H1 (cell line): Measurements from ENCODE around the gene ZRANB3. TPM values are rescaled to one million over a fixed set of nuclear protein-coding genes. Genes with fewer than 3 reads are reported as not detected.

ENCODE experiments used
- CTCF ChIA-PET: fragments of 300-600 bp; sonication (Branson Sonifier 250); formaldehyde crosslinking; loops from one replicate; lab custom pipeline; 2021; ENCODE audit not compliant: partially characterized antibody; lab: Charles Lee
- POLR2A ChIA-PET: fragments of 300-600 bp; sonication (Branson Sonifier 250); formaldehyde crosslinking; loops from one replicate; lab custom pipeline; 2021; ENCODE audit warnings: inconsistent platforms; ENCODE audit not compliant: partially characterized antibody; lab: Charles Lee
- DNase-seq, 2 experiments: peaks; one replicate each; pipeline versions ENCODE4 v3.0.0 to v3.0.0-alpha.2; 2010 to 2022; ENCODE audit warnings: low spot score in 2 of 2, low read depth in 1 of 2, mixed read lengths in 1 of 2
- FAIRE-seq: peaks from 2 replicates; lab custom pipeline; 2011; peaks lifted over from hg19 to GRCh38; lab: Jason Lieb, UNC
- H2AFZ ChIP-seq: 2 replicates; pipeline ENCODE4 v1.8.1; 2012; ENCODE audit warnings: low read length, inconsistent platforms
- H2AK5ac ChIP-seq: 2 replicates; pipeline ENCODE4 v1.6.1; 2013; ENCODE audit warnings: low read depth, low read length
- H2BK120ac ChIP-seq: replicated peaks from 2 replicates; pipeline ENCODE3; 2013; ENCODE audit warnings: low read depth, low read length, inconsistent platforms
- H2BK12ac ChIP-seq: 2 replicates; pipeline ENCODE4 v1.6.1; 2013; ENCODE audit warnings: low read depth, low read length
- H2BK15ac ChIP-seq: 2 replicates; pipeline ENCODE4 v1.6.1; 2013; ENCODE audit warnings: low read length
- H2BK20ac ChIP-seq: 2 replicates; pipeline ENCODE4 v1.6.1; 2013; ENCODE audit warnings: low read length
- H2BK5ac ChIP-seq: 2 replicates; pipeline ENCODE4 v1.6.1; 2013; ENCODE audit warnings: low read depth, low read length
- H3K14ac ChIP-seq: 2 replicates; pipeline ENCODE4 v1.6.1; 2013; ENCODE audit warnings: inconsistent platforms; ENCODE audit not compliant: insufficient read length
- H3K18ac ChIP-seq: 2 replicates; pipeline ENCODE4 v1.6.1; 2013; ENCODE audit warnings: low read length; ENCODE audit errors: extremely low read depth
- H3K23ac ChIP-seq: 2 replicates; pipeline ENCODE4 v1.6.1; 2013; ENCODE audit warnings: inconsistent platforms; ENCODE audit not compliant: insufficient read length
- H3K23me2 ChIP-seq: 2 replicates; pipeline ENCODE4 v1.6.1; 2013; ENCODE audit warnings: low read depth, low read length
- H3K27ac ChIP-seq: 2 replicates; pipeline ENCODE4 v1.6.1; 2011; ENCODE audit warnings: low read depth, low read length, inconsistent platforms
- H3K27me3 ChIP-seq, 4 experiments: replicated peaks in 1 of 4; 1 replicate in 1 of 4; 2 replicates in 3 of 4; pipeline versions ENCODE4 v1.6.1 to v1.8.1; 2011 to 2013; ENCODE audit warnings: low read length in 3 of 4, mild to moderate bottlenecking in 3 of 4, inconsistent platforms in 2 of 4, mixed read lengths in 2 of 4, moderate library complexity in 1 of 4; ENCODE audit not compliant: control insufficient read depth in 3 of 4, insufficient read depth in 3 of 4; ENCODE audit errors: extremely low read depth in 1 of 4
- H3K36me3 ChIP-seq, 4 experiments: 2 replicates each; pipeline versions ENCODE4 v1.6.1 to v1.8.1; 2011 to 2013; ENCODE audit warnings: mild to moderate bottlenecking in 4 of 4, low read length in 3 of 4, moderate library complexity in 2 of 4, control low read depth in 1 of 4, inconsistent platforms in 1 of 4; ENCODE audit not compliant: insufficient read depth in 4 of 4, control insufficient read depth in 2 of 4
- H3K4ac ChIP-seq: replicated peaks from 2 replicates; pipeline ENCODE3; 2013; ENCODE audit warnings: low read length, low read depth, mixed read lengths, inconsistent platforms; ENCODE audit not compliant: insufficient read length
- H3K4me1 ChIP-seq, 4 experiments: replicated peaks in 1 of 4; 1 replicate in 1 of 4; 2 replicates in 3 of 4; pipeline versions ENCODE4 v1.6.1 to v1.8.1; 2011 to 2013; ENCODE audit warnings: low read length in 3 of 4, inconsistent platforms in 2 of 4, mixed read lengths in 1 of 4; ENCODE audit not compliant: insufficient read depth in 4 of 4, control insufficient read depth in 3 of 4
- H3K4me2 ChIP-seq, 2 experiments: 2 replicates each; pipeline versions ENCODE4 v1.6.1 to v1.8.1; 2011 to 2013; ENCODE audit warnings: low read depth in 2 of 2, low read length in 2 of 2, control low read depth in 1 of 2, inconsistent platforms in 1 of 2, mild to moderate bottlenecking in 1 of 2; ENCODE audit not compliant: insufficient read depth in 1 of 2
- H3K4me3 ChIP-seq, 4 experiments: fragments of 200-600, 300-600 bp in 1 of 4; sonication (generic), shearing (Covaris generic), sonication (Bioruptor Twin) in 1 of 4; 2 replicates each; pipeline versions ENCODE4 v1.5.1 to v1.8.1; 2011 to 2016; ENCODE audit warnings: low read length in 4 of 4, low read depth in 3 of 4, control low read depth in 2 of 4, inconsistent platforms in 2 of 4, mild to moderate bottlenecking in 2 of 4, mixed read lengths in 1 of 4, moderate library complexity in 1 of 4; ENCODE audit not compliant: insufficient read depth in 2 of 4; ENCODE audit errors: extremely low read depth in 1 of 4
- H3K56ac ChIP-seq: replicated peaks from 2 replicates; pipeline ENCODE3; 2013; ENCODE audit warnings: low read depth, mild to moderate bottlenecking, mixed read lengths, low read length, inconsistent platforms; ENCODE audit not compliant: insufficient read length
- H3K79me1 ChIP-seq: 2 replicates; pipeline ENCODE4 v1.6.1; 2013; ENCODE audit warnings: low read depth, low read length, control low read depth
- H3K79me2 ChIP-seq, 2 experiments: 2 replicates each; pipeline versions ENCODE4 v1.6.1 to v1.8.1; 2012 to 2013; ENCODE audit warnings: low read length in 2 of 2, mild to moderate bottlenecking in 2 of 2, inconsistent platforms in 1 of 2; ENCODE audit not compliant: insufficient read depth in 2 of 2, control insufficient read depth in 1 of 2
- H3K9ac ChIP-seq, 4 experiments: replicated peaks in 1 of 4; 1 replicate in 1 of 4; 2 replicates in 3 of 4; pipeline versions ENCODE4 v1.6.1 to v1.8.1; 2011 to 2013; ENCODE audit warnings: low read depth in 3 of 4, low read length in 3 of 4, control low read depth in 2 of 4, mild to moderate bottlenecking in 2 of 4, moderate library complexity in 2 of 4, inconsistent platforms in 1 of 4; ENCODE audit errors: extremely low read depth in 1 of 4
- H3K9me3 ChIP-seq, 2 experiments: 2 replicates each; pipeline versions ENCODE4 v1.6.1 to v1.8.1; 2012 to 2013; ENCODE audit warnings: mild to moderate bottlenecking in 2 of 2, moderate library complexity in 2 of 2, control low read depth in 1 of 2, inconsistent platforms in 1 of 2, low read depth in 1 of 2, low read length in 1 of 2, mixed read lengths in 1 of 2; ENCODE audit not compliant: insufficient read depth in 2 of 2
- H4K20me1 ChIP-seq, 2 experiments: replicated peaks in 1 of 2; 2 replicates each; pipeline versions ENCODE3 to v1.8.1; 2011 to 2013; ENCODE audit warnings: inconsistent platforms in 2 of 2, low read length in 2 of 2, mild to moderate bottlenecking in 1 of 2; ENCODE audit not compliant: insufficient read depth in 2 of 2, control insufficient read depth in 1 of 2
- H4K5ac ChIP-seq: 2 replicates; pipeline ENCODE4 v1.6.1; 2013; ENCODE audit warnings: low read length, low read depth, mixed read lengths, inconsistent platforms; ENCODE audit not compliant: insufficient read length
- H4K8ac ChIP-seq: 2 replicates; pipeline ENCODE4 v1.8.0; 2013; ENCODE audit warnings: mild to moderate bottlenecking, moderate library complexity, low read length, inconsistent platforms; ENCODE audit not compliant: insufficient read depth; ENCODE audit errors: extremely low read depth
- H4K91ac ChIP-seq: replicated peaks from 2 replicates; pipeline ENCODE3; 2013; ENCODE audit warnings: low read length, mixed read lengths, inconsistent platforms; ENCODE audit not compliant: insufficient read length
- ATF3 ChIP-seq: IDR thresholded peaks from 2 replicates; pipeline ENCODE4 v1.6.1; 2011; ENCODE audit warnings: low read depth, mild to moderate bottlenecking, low read length; ENCODE audit not compliant: insufficient read depth
- BRCA1 ChIP-seq: IDR thresholded peaks from 2 replicates; pipeline ENCODE4 v1.6.1; 2012; ENCODE audit warnings: low read depth, low read length, improper control_type of control experiment
- CBX8 ChIP-seq: fragments of 300-800, 300-1000 bp; sonication (generic); IDR thresholded peaks from 2 replicates; pipeline ENCODE4 v1.7.1; 2016; ENCODE audit warnings: low read depth, low read length, borderline replicate concordance
- CHD1 ChIP-seq: IDR thresholded peaks from 2 replicates; pipeline ENCODE4 v1.6.1; 2012; ENCODE audit warnings: low read depth, low read length, improper control_type of control experiment
- CREB1 ChIP-seq: IDR thresholded peaks from 2 replicates; pipeline ENCODE4 v1.6.1; 2012; ENCODE audit warnings: inconsistent platforms
- FOSL1 ChIP-seq: IDR thresholded peaks from 2 replicates; pipeline ENCODE4 v1.6.1; 2011; ENCODE audit warnings: mild to moderate bottlenecking, low read depth, low read length, moderate library complexity; ENCODE audit not compliant: insufficient read depth
- HDAC2 ChIP-seq, 2 experiments: fragments of 300-600 bp in 1 of 2; sonication (generic) in 1 of 2; IDR thresholded peaks; 2 replicates each; pipeline ENCODE4 v1.6.1; 2011 to 2012; ENCODE audit warnings: low read depth in 2 of 2, low read length in 2 of 2, mild to moderate bottlenecking in 2 of 2, moderate library complexity in 2 of 2, borderline replicate concordance in 1 of 2, inconsistent platforms in 1 of 2
- HDAC6 ChIP-seq: IDR thresholded peaks from one replicate; pipeline ENCODE4 v1.7.1; 2012; ENCODE audit warnings: low read depth, mild to moderate bottlenecking, inconsistent platforms, low read length, moderate library complexity
- RBBP5 ChIP-seq: IDR thresholded peaks from 2 replicates; pipeline ENCODE4 v1.7.1; 2012; ENCODE audit warnings: low read depth, mild to moderate bottlenecking, inconsistent platforms, low read length, moderate library complexity, borderline replicate concordance
- SAP30 ChIP-seq: fragments of 300-600 bp; sonication (generic); IDR thresholded peaks from 2 replicates; pipeline ENCODE4 v1.7.1; 2012; ENCODE audit warnings: low read length, moderate library complexity, mild to moderate bottlenecking, inconsistent platforms; ENCODE audit not compliant: insufficient read depth, insufficient replicate concordance
- SUZ12 ChIP-seq: fragments of 200-600 bp; sonication (generic); IDR thresholded peaks from 2 replicates; pipeline ENCODE4 v1.6.1; 2012; ENCODE audit warnings: mild to moderate bottlenecking, inconsistent platforms, low read length, moderate library complexity, mixed read lengths
- TAF7 ChIP-seq: optimal IDR thresholded peaks from 2 replicates; pipeline ENCODE3; 2011; ENCODE audit warnings: low read depth, mild to moderate bottlenecking, inconsistent platforms, low read length, moderate library complexity, borderline replicate concordance
- WGBS, 2 experiments: shearing (Covaris generic) in 1 of 2; methylation state at CpG; one replicate each; pipeline versions ENCODE4 v1.1.6 to v1.1.7; 2013 to 2015; ENCODE audit warnings: low lambda C conversion rate in 2 of 2, mixed read lengths in 2 of 2, inconsistent platforms in 1 of 2, low coverage in 1 of 2, missing lambda C conversion rate in 1 of 2; ENCODE audit not compliant: insufficient replicate concordance in 2 of 2, insufficient coverage in 1 of 2, insufficient read length in 1 of 2; ENCODE audit errors: extremely low coverage in 1 of 2, missing lambda C conversion rate in 1 of 2; 5-methylcytosine and 5-hydroxymethylcytosine counted together
- polyA plus RNA-seq, 7 experiments: library from polyadenylated mRNA; depleted of rRNA in 3 of 7; stranded (reverse) in 5 of 7; unstranded in 2 of 7; fragments of >200 nt in 5 of 7; fragments of 200-250 nt in 2 of 7; gene quantifications; 1 replicate in 5 of 7; 2 replicates in 1 of 7; 4 replicates in 1 of 7; pipeline versions ENCODE4 v1.2.1 to v1.2.3, GENCODE V29; 2011 to 2013; ENCODE audit warnings: missing spikeins in 2 of 7, mixed read lengths in 2 of 7
- total RNA-seq: library from RNA; stranded (reverse); fragmentation: NEBNext Ultra II Directional; extraction: Animal tissue kit (Norgen Biotek cat#: 25700); gene quantifications from 2 replicates; pipeline ENCODE4 v1.2.1, GENCODE V29; 2021

The ZRANB3 gene
- total and polyA plus RNA-seq, 2 of the 8 experiments (the other 6 are each of a cell fraction or from before 2014, with no cell fraction given): 4.5 to 19.3 TPM

- DNase-seq: no peak
- no peak overlapping the region for H3K9ac ChIP-seq
- H3K4me1 ChIP-seq: no peaks in the 10 kb centered on the region
- H2BK15ac ChIP-seq: no peak overlapping the region
- no peaks in the 10 kb centered on the region for H3K79me2 ChIP-seq
- no peak overlapping the region for H3K4ac ChIP-seq
- no peaks in the 10 kb centered on the region for H3K23me2 ChIP-seq
- FAIRE-seq: no peak
- no peak overlapping the region for H4K91ac ChIP-seq
- H4K20me1 ChIP-seq: peaks cover 0 to 2% of the 10 kb centered on the region in 2 experiments
- no peak overlapping the region for H2BK20ac ChIP-seq
- no peak overlapping the region for H3K56ac ChIP-seq
- 78% methylated on average over 4 of the region's 4 CpGs; no CpG with 5 or more reads in 1 of the 2 experiments for WGBS, 2 experiments
- H3K9me3 ChIP-seq: no peaks in the 10 kb centered on the region
- no peak overlapping the region for H3K4me2 ChIP-seq
- no peak overlapping the region for H3K23ac ChIP-seq
- ChIA-PET CTCF (interaction anchor here (0.6 to 1.4 kb wide), 2 partner anchors 54 to 67 kb away, joined by 3 read pairs; no protein-coding TSS in a partner anchor), POLR2A (no interaction called here)
- H3K27ac ChIP-seq: no peak overlapping the region
- no peak overlapping the region for H2BK120ac ChIP-seq
- H4K5ac ChIP-seq: no peak overlapping the region
- no peaks in the 10 kb centered on the region; the same call in 1 of the 2 replicates for H3K79me1 ChIP-seq
- H3K14ac ChIP-seq: no peak overlapping the region
- H3K4me3 ChIP-seq: no peak overlapping the region
- no peak overlapping the region for H2BK12ac ChIP-seq
- H2AFZ ChIP-seq: no peak overlapping the region
- H3K18ac ChIP-seq: no peak overlapping the region
- H2AK5ac ChIP-seq: no peak overlapping the region
- no peak overlapping the region for H2BK5ac ChIP-seq
- H4K8ac ChIP-seq: no peak overlapping the region
- peaks cover 0 to 11% (median 0%) of the 10 kb centered on the region in 4 experiments; a peak in 3 of 8 replicates for H3K36me3 ChIP-seq
- no peaks in the 10 kb centered on the region for H3K27me3 ChIP-seq
- no peak for TF ChIP-seq CREB1
- TF ChIP-seq BRCA1: no peak
- TF ChIP-seq HDAC6: no peak
- TF ChIP-seq ATF3: no peak
- TF ChIP-seq FOSL1: no peak
- TF ChIP-seq CHD1: no peak
- TF ChIP-seq SUZ12: no peak
- no peak for TF ChIP-seq SAP30
- TF ChIP-seq RBBP5: no peak
- no peak for TF ChIP-seq HDAC2 (IDR thresholded peaks at IDR 0.05; ENCODE audit: borderline replicate concordance in 1 of 2, low read depth in 2 of 2, low read length in 2 of 2)
- TF ChIP-seq CBX8: no peak
- no peak for TF ChIP-seq TAF7
Observed at GRCh38 chr2:135096665-135097446, 434.2 kb downstream of the ZRANB3 start.
